IMR-90 (cell line): Measurements from ENCODE around the gene RUFY4. TPM values are rescaled to one million over a fixed set of nuclear protein-coding genes. Genes with fewer than 3 reads are reported as not detected.

Source experiments
- ATAC-seq: fragments of 200-7000 bp; cut with Tn5 transposase; 2 replicates; pipeline ENCODE4 v1.9.1; 2020; ENCODE audit warnings: low read depth, mild to moderate bottlenecking, moderate library complexity
- BruUV-seq: library from RNA; stranded (reverse); fragments of 400-500 nt; replicated peaks from 2 replicates; lab custom pipeline; 2021; lab: Mats Ljungman, UMichigan
- CTCF ChIA-PET: fragments of 300-600 bp; formaldehyde crosslinking; extraction: SDS; loops from one replicate; lab custom pipeline; 2021; ENCODE audit warnings: antibody characterized with exemption; lab: Yijun Ruan, JAX
- POLR2A ChIA-PET: fragments of 300-600 bp; sonication (Branson Sonifier 250); formaldehyde crosslinking; loops from one replicate; lab custom pipeline; 2022; ENCODE audit warnings: antibody characterized with exemption; ENCODE audit not compliant: unreplicated experiment; lab: Charles Lee
- DNase-seq: peaks from one replicate; pipeline ENCODE4 v3.0.0; 2013
- H2AFZ ChIP-seq: replicated peaks from 2 replicates; pipeline ENCODE3; 2013; ENCODE audit warnings: low read length, mild to moderate bottlenecking; ENCODE audit not compliant: poor library complexity
- H2AK5ac ChIP-seq: 2 replicates; pipeline ENCODE4 v1.6.1; 2013; ENCODE audit warnings: low read depth, low read length, inconsistent platforms
- H2AK9ac ChIP-seq: replicated peaks from 2 replicates; pipeline ENCODE3; 2013; ENCODE audit warnings: mild to moderate bottlenecking, low read depth, low read length, moderate library complexity; ENCODE audit not compliant: poor library complexity
- H2BK120ac ChIP-seq: 2 replicates; pipeline ENCODE4 v1.6.1; 2013; ENCODE audit warnings: low read depth, low read length, inconsistent platforms
- H2BK15ac ChIP-seq: 3 replicates; pipeline ENCODE4 v1.6.1; 2013; ENCODE audit warnings: low read depth, low read length, inconsistent platforms
- H2BK20ac ChIP-seq: 2 replicates; pipeline ENCODE4 v1.6.1; 2013; ENCODE audit warnings: low read depth, mild to moderate bottlenecking, inconsistent platforms, low read length, moderate library complexity
- H2BK5ac ChIP-seq: 2 replicates; pipeline ENCODE4 v1.6.1; 2013; ENCODE audit warnings: mild to moderate bottlenecking, low read depth, low read length, inconsistent platforms; ENCODE audit not compliant: poor library complexity, severe bottlenecking
- H3K14ac ChIP-seq: replicated peaks from 2 replicates; pipeline ENCODE4 v1.6.1; 2013; ENCODE audit warnings: low read depth, low read length, inconsistent platforms
- H3K18ac ChIP-seq: 2 replicates; pipeline ENCODE4 v1.6.1; 2013; ENCODE audit warnings: low read depth, low read length, control low read depth
- H3K23ac ChIP-seq: 2 replicates; pipeline ENCODE4 v1.6.1; 2013; ENCODE audit warnings: low read depth, low read length, inconsistent platforms
- H3K27ac ChIP-seq: 2 replicates; pipeline ENCODE4 v1.5.1; 2013; ENCODE audit warnings: mild to moderate bottlenecking, control low read depth, low read length; ENCODE audit not compliant: insufficient read depth
- H3K27me3 ChIP-seq: 2 replicates; pipeline ENCODE4 v1.6.1; 2013; ENCODE audit warnings: low read length; ENCODE audit not compliant: control insufficient read depth, insufficient read depth
- H3K36me3 ChIP-seq: 2 replicates; pipeline ENCODE4 v1.6.1; 2013; ENCODE audit warnings: low read length, mixed read lengths; ENCODE audit not compliant: control insufficient read depth, insufficient read depth
- H3K4ac ChIP-seq: 2 replicates; pipeline ENCODE4 v1.6.1; 2013; ENCODE audit warnings: low read depth, low read length, inconsistent platforms
- H3K4me1 ChIP-seq: 2 replicates; pipeline ENCODE4 v1.6.1; 2013; ENCODE audit warnings: low read length, mixed read lengths; ENCODE audit not compliant: control insufficient read depth, insufficient read depth
- H3K4me2 ChIP-seq: 2 replicates; pipeline ENCODE4 v1.6.1; 2013; ENCODE audit warnings: low read depth, mild to moderate bottlenecking, control low read depth, low read length, moderate library complexity
- H3K4me3 ChIP-seq: 2 replicates; pipeline ENCODE4 v1.5.1; 2013; ENCODE audit warnings: low read depth, mild to moderate bottlenecking, control low read depth, low read length, moderate library complexity; ENCODE audit not compliant: insufficient read depth
- H3K56ac ChIP-seq: 2 replicates; pipeline ENCODE4 v1.6.1; 2013; ENCODE audit warnings: low read length, inconsistent platforms; ENCODE audit not compliant: insufficient read depth; ENCODE audit errors: extremely low read depth
- H3K79me1 ChIP-seq, 2 experiments: 2 replicates each; pipeline ENCODE4 v1.6.1; 2013; ENCODE audit warnings: low read length in 2 of 2, inconsistent platforms in 1 of 2, low read depth in 1 of 2
- H3K9ac ChIP-seq: 2 replicates; pipeline ENCODE4 v1.6.1; 2013; ENCODE audit warnings: low read depth, low read length, control low read depth
- H3K9me1 ChIP-seq: 2 replicates; pipeline ENCODE4 v1.6.1; 2013; ENCODE audit warnings: low read length, inconsistent platforms; ENCODE audit not compliant: insufficient read depth
- H3K9me3 ChIP-seq: 2 replicates; pipeline ENCODE4 v1.6.1; 2013; ENCODE audit warnings: low read length; ENCODE audit not compliant: control insufficient read depth, insufficient read depth
- H4K20me1 ChIP-seq: 2 replicates; pipeline ENCODE4 v1.6.1; 2013; ENCODE audit warnings: low read length, inconsistent platforms; ENCODE audit not compliant: insufficient read depth
- H4K5ac ChIP-seq: 2 replicates; pipeline ENCODE4 v1.6.1; 2013; ENCODE audit warnings: mild to moderate bottlenecking, low read depth, low read length, control low read depth
- H4K8ac ChIP-seq, 2 experiments: 2 replicates each; pipeline ENCODE4 v1.6.1; 2013; ENCODE audit warnings: low read depth in 2 of 2, low read length in 2 of 2, control low read depth in 1 of 2, inconsistent platforms in 1 of 2
- H4K91ac ChIP-seq: 2 replicates; pipeline ENCODE4 v1.6.1; 2013; ENCODE audit warnings: low read depth, low read length, inconsistent platforms; ENCODE audit not compliant: insufficient read depth
- BHLHE40 ChIP-seq: fragments of 150-350 bp; IDR thresholded peaks from 2 replicates; pipeline ENCODE4 v1.6.1; 2016; ENCODE audit warnings: mild to moderate bottlenecking, low read depth, low read length
- CEBPB ChIP-seq: IDR thresholded peaks from 2 replicates; pipeline ENCODE4 v1.6.1; 2012; ENCODE audit warnings: low read depth, low read length, improper control_type of control experiment
- CHD1 ChIP-seq: IDR thresholded peaks from 2 replicates; pipeline ENCODE4 v1.6.1; 2012; ENCODE audit warnings: low read depth, low read length, improper control_type of control experiment
- FOS ChIP-seq: fragments of 150-350 bp; IDR thresholded peaks from 2 replicates; pipeline ENCODE4 v1.6.1; 2016; ENCODE audit warnings: low read depth, low read length
- MAFK ChIP-seq: IDR thresholded peaks from 2 replicates; pipeline ENCODE4 v1.6.1; 2012; ENCODE audit warnings: low read depth, low read length, improper control_type of control experiment
- MAZ ChIP-seq: IDR thresholded peaks from 2 replicates; pipeline ENCODE4 v1.6.1; 2012; ENCODE audit warnings: low read depth, mild to moderate bottlenecking, low read length, improper control_type of control experiment, moderate library complexity, borderline replicate concordance
- MXI1 ChIP-seq: IDR thresholded peaks from 2 replicates; pipeline ENCODE4 v1.6.1; 2012; ENCODE audit warnings: low read depth, mild to moderate bottlenecking, low read length, moderate library complexity, borderline replicate concordance
- NFE2L2 ChIP-seq: fragments of 150-350 bp; IDR thresholded peaks from 2 replicates; pipeline ENCODE4 v1.6.1; 2016; ENCODE audit warnings: low read depth, mild to moderate bottlenecking, low read length
- POLR2A ChIP-seq: IDR thresholded peaks from 2 replicates; pipeline ENCODE4 v1.6.1; 2012; ENCODE audit warnings: mild to moderate bottlenecking, low read depth, low read length
- RAD21 ChIP-seq: IDR thresholded peaks from 2 replicates; pipeline ENCODE4 v1.6.1; 2012; ENCODE audit warnings: low read length, improper control_type of control experiment
- RCOR1 ChIP-seq: IDR thresholded peaks from 2 replicates; pipeline ENCODE4 v1.6.1; 2012; ENCODE audit warnings: mild to moderate bottlenecking, low read length, improper control_type of control experiment; ENCODE audit not compliant: insufficient replicate concordance
- RFX5 ChIP-seq: IDR thresholded peaks from 2 replicates; pipeline ENCODE4 v1.8.0; 2012; ENCODE audit warnings: low read depth, mild to moderate bottlenecking, low read length, moderate library complexity
- SMC3 ChIP-seq: fragments of 150-350 bp; IDR thresholded peaks from 2 replicates; pipeline ENCODE4 v1.6.1; 2016; ENCODE audit warnings: low read depth, mild to moderate bottlenecking, antibody characterized with exemption, low read length, moderate library complexity
- WGBS, 2 experiments: methylation state at CpG; one replicate each; pipeline versions ENCODE4 v1.1.5 to v1.1.7; 2013; ENCODE audit warnings: missing lambda C conversion rate in 2 of 2; ENCODE audit not compliant: insufficient read length in 1 of 2; ENCODE audit errors: extremely low coverage in 2 of 2; 5-methylcytosine and 5-hydroxymethylcytosine counted together
- dilution Hi-C: fragments of 300-500 bp; cut with HindIII; formaldehyde crosslinking; loops from one replicate; pipeline ENCODE4 v1.14.3; 2018; ENCODE audit warnings: low sequenced_read_pairs; ENCODE audit not compliant: unreplicated experiment
- in situ Hi-C: fragments of 300-500 bp; cut with MboI; formaldehyde crosslinking; loops from 3 replicates; pipeline ENCODE4 v1.14.3; 2019; ENCODE audit warnings: low sequenced_read_pairs, inconsistent platforms, mixed read lengths
- intact Hi-C: fragments of 100-400 bp; cut with micrococcal nuclease; formaldehyde crosslinking; loops from 2 replicates; pipeline ENCODE4 v1.10.0; 2022
- polyA plus RNA-seq, 3 experiments: library from polyadenylated mRNA; depleted of rRNA; stranded (reverse); fragments of >200 nt; gene quantifications; 2 replicates each; pipeline ENCODE4 v1.2.3, GENCODE V29; 2012; ENCODE audit warnings: low replicate concordance in 1 of 3
- total RNA-seq: library from RNA; depleted of rRNA; stranded (reverse); fragments of >200 nt; gene quantifications from 2 replicates; pipeline ENCODE4 v1.2.3, GENCODE V29; 2012
- TF ChIP-seq, protein P1 (sequence below): fragments of 150-350 bp; IDR thresholded peaks from 2 replicates; pipeline ENCODE4 v1.6.1; 2016; ENCODE audit warnings: low read depth, mild to moderate bottlenecking, low read length, moderate library complexity, borderline replicate concordance
- TF ChIP-seq, protein P2 (sequence below): conservative IDR thresholded peaks from 2 replicates; pipeline ENCODE4 v1.5.1; 2012; ENCODE audit warnings: mild to moderate bottlenecking, low read depth, low read length, improper control_type of control experiment
- TF ChIP-seq, protein P3 (sequence below): fragments of 150-350 bp; IDR thresholded peaks from 2 replicates; pipeline ENCODE4 v1.6.1; 2017; ENCODE audit warnings: mild to moderate bottlenecking, antibody characterized with exemption, low read length, low read depth

The RUFY4 gene
- total and polyA plus RNA-seq, 2 of the 4 experiments (the other 2 are of a cell fraction): not detected

DNA sequence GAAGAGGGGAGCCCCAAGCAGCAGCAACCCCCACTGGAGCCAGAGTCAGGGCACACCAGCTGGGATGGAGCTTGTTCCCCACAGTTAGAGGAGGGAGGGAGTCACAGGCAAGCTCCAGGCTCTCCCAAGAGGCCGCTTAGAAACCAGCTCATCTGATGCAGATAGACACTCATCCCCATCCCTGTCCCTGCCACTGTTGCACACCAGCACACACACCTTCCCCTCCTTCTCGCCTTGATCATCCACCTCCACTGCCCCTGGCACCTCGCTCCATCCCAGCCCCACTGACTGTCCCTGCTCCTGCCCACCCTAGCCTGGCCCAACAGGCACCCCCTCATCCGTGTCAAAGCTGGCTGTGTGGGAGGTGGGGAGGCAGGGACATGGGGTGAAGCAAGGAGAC, 1.5 kb upstream of the RUFY4 start:
- dilution Hi-C loops: no loop called here
- Histone ChIP-seq H3K14ac (no peak overlapping the region), H2AK9ac (no peak overlapping the region), H3K27ac (no peak overlapping the region), H3K9me3 (no peaks in the 10 kb centered on the region), H3K4me3 (no peak overlapping the region), H2BK5ac (no peak overlapping the region), H3K4ac (no peak overlapping the region), H2AFZ (peak overlapping the region; percentile 43), H2BK20ac (no peak overlapping the region), H3K36me3 (no peaks in the 10 kb centered on the region), H3K4me1 (no peaks in the 10 kb centered on the region), H2AK5ac (no peak overlapping the region), H3K4me2 (no peak overlapping the region), H2BK15ac (no peak overlapping the region), H4K91ac (no peak overlapping the region), H4K5ac (no peak overlapping the region), H3K27me3 (peaks cover 77% of the 10 kb centered on the region), H3K18ac (no peak overlapping the region), H2BK120ac (no peak overlapping the region), H3K79me1 (no peaks in the 10 kb centered on the region), H4K8ac (no peak overlapping the region), H3K9me1 (no peaks in the 10 kb centered on the region), H3K56ac (no peak overlapping the region), H3K9ac (no peak overlapping the region), H4K20me1 (0 out of 2 replicates have a peak, but pooled peaks cover 3% of the 10 kb centered on the region), H3K23ac (no peak overlapping the region)
- POLR2A ChIA-PET: no interaction called here
- in situ Hi-C loops: loop anchor here (5.0 kb wide), 1 partner anchor 280 kb away; no protein-coding TSS in a partner anchor
- CTCF ChIA-PET: interaction anchor here (1.1 kb wide), 1 partner anchor 282 kb away, joined by 4 read pairs; no protein-coding TSS in a partner anchor
- WGBS, 2 experiments: no CpG with 5 or more reads among the region's 4 CpGs
- TF ChIP-seq, protein P1, sequence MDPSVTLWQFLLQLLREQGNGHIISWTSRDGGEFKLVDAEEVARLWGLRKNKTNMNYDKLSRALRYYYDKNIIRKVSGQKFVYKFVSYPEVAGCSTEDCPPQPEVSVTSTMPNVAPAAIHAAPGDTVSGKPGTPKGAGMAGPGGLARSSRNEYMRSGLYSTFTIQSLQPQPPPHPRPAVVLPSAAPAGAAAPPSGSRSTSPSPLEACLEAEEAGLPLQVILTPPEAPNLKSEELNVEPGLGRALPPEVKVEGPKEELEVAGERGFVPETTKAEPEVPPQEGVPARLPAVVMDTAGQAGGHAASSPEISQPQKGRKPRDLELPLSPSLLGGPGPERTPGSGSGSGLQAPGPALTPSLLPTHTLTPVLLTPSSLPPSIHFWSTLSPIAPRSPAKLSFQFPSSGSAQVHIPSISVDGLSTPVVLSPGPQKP: no peak
- TF ChIP-seq RAD21 (no peak), RFX5 (no peak), POLR2A (no peak), CEBPB (no peak), RCOR1 (no peak), NFE2L2 (no peak), FOS (no peak), MXI1 (no peak), MAFK (no peak), MAZ (no peak), CHD1 (no peak), SMC3 (no peak), BHLHE40 (no peak)
- TF ChIP-seq, protein P2, sequence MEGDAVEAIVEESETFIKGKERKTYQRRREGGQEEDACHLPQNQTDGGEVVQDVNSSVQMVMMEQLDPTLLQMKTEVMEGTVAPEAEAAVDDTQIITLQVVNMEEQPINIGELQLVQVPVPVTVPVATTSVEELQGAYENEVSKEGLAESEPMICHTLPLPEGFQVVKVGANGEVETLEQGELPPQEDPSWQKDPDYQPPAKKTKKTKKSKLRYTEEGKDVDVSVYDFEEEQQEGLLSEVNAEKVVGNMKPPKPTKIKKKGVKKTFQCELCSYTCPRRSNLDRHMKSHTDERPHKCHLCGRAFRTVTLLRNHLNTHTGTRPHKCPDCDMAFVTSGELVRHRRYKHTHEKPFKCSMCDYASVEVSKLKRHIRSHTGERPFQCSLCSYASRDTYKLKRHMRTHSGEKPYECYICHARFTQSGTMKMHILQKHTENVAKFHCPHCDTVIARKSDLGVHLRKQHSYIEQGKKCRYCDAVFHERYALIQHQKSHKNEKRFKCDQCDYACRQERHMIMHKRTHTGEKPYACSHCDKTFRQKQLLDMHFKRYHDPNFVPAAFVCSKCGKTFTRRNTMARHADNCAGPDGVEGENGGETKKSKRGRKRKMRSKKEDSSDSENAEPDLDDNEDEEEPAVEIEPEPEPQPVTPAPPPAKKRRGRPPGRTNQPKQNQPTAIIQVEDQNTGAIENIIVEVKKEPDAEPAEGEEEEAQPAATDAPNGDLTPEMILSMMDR: no peak
- TF ChIP-seq, protein P3, sequence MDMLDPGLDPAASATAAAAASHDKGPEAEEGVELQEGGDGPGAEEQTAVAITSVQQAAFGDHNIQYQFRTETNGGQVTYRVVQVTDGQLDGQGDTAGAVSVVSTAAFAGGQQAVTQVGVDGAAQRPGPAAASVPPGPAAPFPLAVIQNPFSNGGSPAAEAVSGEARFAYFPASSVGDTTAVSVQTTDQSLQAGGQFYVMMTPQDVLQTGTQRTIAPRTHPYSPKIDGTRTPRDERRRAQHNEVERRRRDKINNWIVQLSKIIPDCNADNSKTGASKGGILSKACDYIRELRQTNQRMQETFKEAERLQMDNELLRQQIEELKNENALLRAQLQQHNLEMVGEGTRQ: no peak
- DNase-seq: no peak
- intact Hi-C loops: no loop called here
- no TSS peak for BruUV-seq
- no peak for ATAC-seq
